SIG-M5 treated with dmso at 0.1 percent for 504 hours (cell line): ENCODE results near the gene ABHD18.
"Not testable (repeated sequence)": the region's sequence is repeated elsewhere in the genome, so short reads cannot be mapped to it uniquely, and the experiment has no call there.

ENCODE experiments used
- DNase-seq: peaks from one replicate; lab custom pipeline; 2025; ENCODE audit not compliant: unreplicated experiment; lab: John Stamatoyannopoulos, UW

The ABHD18 gene

DNA sequence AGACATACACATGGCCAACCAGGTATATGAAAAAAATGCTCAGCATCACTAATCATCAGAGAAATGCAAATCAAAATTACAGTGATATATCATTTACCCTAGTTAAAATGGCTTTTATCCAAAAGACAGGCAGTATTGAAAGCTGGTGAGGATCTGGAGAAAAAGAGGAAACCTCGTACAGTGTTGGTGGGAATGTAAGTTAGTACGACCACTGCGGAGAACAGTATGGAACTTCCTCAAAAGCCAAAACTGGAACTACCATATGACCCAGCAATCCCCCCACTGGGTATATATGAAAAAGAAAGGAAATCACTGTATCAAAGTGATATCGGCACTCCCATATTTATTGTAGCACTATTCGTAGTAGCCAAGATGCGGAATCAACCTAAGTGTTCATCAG lies 23.4 kb downstream of the ABHD18 start:
- DNase-seq, result no peak

DNA sequence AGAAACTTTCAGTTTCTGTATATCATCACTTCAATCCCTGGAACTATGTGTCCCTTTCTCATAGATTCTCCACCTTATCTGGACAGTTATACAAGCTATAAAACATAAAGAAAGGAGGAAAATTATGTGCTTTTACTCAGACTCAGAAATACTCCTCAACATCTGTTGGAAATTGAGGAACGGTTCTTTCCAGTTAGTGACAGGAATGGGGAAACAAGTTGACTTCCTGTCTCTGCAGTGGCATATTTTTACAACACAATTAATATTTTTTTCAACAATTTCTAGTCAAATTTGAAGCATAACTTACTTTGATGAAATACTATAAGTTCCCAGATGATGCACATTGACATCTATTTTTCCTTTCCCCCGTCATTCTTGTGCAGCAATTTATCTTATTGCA lies 27.9 kb downstream of the ABHD18 start:
- DNase-seq, result no peak

DNA sequence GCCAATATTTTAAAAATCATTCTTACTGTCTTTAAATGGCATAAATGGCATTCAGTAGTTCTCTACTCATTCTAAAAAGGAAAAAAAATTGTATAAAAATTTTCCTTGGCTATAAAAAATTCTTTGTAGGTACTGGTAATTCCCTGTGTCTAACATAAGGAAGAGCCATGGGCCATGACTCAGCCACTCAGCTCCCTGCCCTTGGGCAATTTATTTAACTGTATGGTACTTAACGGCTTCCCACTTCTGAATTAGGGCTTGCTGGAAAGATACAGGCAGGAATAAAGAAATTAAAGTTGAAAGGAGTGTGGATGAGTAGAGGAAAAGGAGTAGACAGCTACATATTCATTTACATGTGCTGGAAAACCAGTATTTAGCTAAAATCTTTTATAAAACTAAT lies 30.6 kb downstream of the ABHD18 start:
- DNase-seq, result no peak

DNA sequence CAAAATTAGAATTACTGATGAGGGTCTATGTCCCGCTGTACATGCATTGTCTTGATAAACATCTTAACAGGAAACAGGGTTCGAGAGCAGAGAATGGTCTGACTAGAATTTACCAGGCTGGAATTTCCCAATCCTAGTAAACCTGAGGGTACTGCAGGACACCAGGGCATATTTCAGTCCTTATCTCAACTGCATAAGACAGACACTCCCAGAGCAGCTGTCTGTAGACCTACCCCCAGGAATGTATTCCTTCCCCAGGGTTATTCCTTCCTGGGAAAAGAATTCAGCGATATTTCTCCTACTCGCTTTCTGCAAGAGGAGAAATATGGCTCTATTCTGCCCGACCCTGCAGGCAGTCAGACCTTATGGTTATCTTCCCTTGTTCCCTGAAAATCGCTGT lies 31.3 kb downstream of the ABHD18 start:
- DNase-seq, result not testable (repeated sequence)

DNA sequence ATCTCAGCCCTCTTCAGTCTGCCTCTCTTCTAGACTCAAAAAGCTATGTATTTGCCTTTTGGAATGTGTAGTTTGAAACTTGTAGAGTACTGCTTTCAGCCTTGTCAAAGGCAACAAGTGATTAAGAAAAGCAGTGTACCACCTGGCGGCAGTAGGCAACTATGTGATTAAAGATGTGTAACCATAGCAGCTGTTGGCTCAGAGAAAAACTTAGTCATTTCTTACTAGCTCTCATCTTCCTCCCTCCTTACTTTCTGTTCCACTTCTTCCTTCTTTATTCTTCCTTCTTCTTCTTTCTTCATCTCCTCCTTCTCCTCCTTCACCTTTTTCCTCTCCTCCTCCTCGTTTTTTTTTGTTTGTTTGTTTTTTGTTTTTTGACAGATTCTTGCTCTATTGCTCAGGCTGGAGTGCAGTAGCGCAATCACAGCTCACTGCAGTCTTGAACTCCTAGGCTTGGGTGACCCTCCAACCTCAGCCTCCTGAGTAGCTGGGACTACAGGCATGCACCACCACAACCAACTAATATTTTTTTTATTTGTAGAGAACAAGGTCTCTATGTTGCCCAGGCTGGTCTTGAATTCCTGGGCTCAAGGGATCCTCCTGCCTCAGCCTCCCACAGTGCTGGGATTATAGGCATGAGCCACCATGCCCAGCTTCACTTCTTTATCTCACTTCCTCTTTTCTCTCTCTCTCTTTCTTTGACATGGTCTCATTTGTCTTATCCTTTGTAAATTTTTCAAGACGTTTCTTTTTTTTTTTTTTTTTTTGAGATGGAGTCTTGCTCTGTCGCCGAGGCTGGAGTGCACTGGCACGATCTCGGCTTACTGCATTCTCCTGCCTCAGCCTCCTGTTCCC lies 32.6 kb downstream of the ABHD18 start:
- DNase-seq, result peak; percentile 84

DNA sequence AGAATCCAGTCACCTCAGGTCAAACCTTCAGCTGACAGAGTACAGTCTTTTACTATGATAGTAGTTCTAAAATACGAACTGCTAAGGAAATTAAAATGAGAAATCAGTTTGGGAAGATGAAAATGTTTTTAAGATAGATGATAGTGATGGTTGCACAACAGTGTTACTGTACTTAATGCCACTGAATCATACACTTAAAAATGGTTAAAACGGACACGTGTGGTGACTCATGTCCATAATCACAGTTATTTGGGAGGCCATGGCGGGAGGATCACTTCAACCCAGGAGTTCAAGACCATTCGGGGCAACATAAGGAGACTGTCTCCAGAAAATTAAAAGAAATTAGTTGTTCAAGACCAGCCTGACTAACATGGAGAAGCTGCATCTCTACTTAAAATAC lies 41.4 kb downstream of the ABHD18 start:
- no peak for DNase-seq

DNA sequence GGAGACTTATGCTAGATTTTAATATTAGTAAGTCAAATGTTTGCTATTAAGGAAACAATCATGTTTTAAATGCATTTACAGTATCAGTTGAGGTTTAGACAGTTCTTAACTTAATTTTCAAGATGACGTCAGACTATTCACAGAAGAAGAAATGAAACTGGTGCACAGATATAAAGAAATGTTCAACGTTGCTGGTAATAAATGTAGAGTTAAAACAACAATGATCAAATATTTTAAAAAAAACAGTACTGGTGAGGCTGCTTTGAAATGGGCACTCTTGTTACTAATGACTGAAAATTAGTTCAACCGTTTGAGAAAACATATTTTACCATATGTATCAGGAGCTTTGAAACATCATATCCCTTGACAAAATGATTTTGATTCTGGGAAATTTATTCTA lies 44.2 kb downstream of the ABHD18 start:
- no peak for DNase-seq

DNA sequence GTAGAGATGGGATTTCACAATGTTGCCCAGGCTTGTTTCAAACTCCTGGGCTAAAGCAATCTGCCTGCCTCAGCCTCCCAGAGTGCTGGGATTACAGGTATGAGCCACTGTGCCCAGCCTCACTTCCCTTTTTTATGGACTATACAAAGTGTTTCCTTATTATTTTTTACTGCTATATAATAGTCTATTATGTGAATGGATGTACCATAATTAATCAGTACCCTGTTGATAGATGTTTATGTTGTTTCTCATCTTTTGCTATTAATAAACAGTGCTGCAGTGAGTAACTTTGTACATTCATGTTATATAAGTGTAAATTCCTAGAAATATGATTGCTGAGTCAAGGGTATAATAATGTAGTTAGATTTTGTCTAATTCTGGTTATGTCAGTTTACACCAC lies 60.1 kb downstream of the ABHD18 start:
- no peak for DNase-seq

DNA sequence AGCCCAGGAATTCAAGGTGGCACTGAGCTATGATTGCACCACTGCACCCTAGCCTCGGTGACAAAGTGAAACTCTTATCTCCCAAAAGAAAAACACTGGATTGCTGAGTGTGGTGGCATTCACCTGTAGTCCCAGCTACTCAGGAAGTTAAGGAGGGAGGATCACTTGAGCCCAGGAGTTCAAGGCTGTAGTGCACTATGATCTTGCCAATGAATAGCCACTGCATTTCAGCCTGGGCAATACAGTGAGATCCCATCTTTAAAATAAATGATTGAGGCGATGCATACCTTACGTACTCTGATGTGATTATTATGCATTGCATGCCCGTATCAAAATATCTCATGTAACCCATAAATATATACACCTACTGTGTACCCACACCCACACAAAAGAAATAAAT lies 64.7 kb downstream of the ABHD18 start:
- no peak for DNase-seq

DNA sequence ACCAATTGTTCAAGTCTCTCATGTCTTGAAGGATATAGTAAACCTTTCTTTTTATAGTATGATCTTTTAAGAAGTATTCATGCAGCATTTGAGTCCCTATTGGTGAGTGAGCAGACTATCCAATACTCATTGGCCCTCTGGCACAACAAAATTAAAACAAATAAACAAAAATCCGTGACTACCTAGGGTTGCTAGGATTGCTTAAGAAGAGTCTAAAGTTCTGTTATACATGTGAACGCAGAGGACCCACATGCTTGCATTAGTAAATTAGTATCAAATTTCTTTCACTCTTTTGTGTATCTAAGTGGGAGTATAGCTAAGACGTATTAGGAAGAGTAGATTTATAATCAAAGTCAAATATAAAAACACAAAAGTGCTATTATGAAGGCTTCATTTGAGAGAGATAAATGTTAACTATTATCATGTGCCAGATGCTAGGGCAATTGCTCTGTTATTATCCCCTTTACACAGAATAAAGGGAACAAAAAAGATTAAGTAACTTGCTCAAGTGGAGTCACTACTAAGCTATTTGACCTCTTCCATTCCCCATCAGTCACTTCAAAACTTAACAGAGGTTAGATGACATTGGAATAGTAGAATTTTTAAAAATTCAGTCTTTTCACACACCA lies 66.7 kb downstream of the ABHD18 start:
- no peak for DNase-seq

DNA sequence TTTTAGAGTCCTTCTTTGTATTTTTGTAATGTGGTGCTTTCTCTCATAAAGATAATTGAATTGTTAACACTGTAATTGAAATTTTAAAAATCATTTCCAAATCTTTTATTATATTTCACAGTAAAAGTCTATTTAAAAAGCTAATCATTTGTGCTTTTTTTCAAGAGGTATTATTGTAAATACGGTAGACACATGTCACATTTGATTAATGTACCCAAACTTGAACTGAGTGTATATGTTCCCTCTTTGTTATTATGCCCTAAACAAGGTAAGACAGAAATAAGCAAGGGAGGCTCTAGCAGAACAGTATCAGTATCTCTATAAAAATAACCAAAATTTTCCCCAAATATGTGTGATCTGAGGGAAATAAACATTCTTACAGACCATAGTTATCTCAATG lies 74.4 kb downstream of the ABHD18 start:
- no peak for DNase-seq

DNA sequence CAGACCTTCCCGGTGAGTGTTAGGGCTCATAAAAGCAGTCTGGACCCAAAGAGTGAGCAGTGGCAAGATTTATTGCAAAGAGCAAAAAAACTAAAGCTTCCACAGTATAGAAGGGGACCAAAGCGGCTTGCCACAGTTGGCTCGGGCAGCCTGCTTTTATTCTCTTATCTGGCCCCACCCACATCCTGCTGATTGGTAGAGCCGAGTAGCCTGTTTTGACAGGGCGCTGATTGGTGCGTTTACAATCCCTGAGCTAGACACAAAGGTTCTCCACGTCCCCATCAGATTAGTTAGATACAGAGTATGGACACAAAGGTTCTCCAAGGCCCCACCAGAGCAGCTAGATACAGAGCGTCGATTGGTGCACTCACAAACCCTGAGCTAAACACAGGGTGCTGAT lies 81.8 kb downstream of the ABHD18 start:
- not testable (repeated sequence) for DNase-seq

DNA sequence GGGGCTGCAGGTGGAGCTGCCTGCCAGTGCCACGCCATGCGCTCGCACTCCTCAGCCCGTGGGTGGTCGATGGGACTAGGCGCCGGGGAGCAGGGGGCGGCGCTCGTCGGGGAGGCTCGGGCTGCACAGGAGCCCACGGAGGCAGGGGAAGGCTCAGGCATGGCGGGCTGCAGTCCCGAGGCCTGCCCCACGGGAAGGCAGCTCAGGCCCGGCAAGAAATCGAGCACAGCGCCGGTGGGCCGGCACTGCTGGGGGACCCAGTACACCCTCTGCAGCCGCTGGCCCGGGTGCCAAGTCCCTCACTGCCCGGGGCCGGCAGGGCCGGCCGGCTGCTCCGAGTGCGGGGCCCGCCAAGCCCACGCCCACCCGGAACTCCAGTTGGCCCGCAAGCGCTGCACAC lies 82.3 kb downstream of the ABHD18 start:
- not testable (repeated sequence) for DNase-seq

DNA sequence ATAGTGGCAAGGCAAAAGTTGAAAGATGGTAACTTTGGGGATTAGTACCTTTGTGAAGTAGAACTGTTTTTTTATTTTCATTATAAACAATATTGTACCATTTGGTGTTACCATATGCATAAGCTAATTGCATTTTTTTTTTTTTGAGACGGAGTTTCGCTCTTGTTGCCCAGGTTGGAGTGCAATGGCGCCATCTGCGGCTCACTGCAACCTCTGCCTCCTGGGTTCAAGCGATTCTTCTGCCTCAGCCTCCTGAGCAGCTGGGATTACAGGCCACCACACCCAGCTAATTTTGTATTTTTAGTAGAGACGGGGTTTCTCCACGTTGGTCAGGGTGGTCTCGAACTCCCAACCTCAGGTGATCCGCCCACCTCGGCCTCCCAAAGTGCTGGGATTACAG lies 86.0 kb downstream of the ABHD18 start:
- DNase-seq, result not testable (repeated sequence)

DNA sequence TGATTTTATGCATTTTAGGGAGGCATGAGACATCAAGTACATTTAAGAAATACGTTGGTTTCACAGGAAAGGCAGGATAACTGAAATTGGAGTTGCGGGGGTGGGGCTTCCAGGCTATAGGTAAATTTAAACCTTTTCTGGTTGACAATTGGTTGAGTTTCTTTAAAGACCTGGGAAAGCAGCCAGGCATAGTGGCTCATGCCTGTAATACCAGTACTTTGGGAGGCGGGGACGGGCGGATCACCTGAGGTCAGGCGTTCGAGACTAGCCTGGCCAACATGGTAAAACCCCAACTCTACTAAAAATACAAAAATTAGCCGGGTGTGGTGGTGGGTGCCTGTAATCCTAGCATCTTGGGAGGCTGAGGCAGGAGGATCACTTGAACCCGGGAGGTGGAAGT lies 89.7 kb downstream of the ABHD18 start:
- DNase-seq, result not testable (repeated sequence)

DNA sequence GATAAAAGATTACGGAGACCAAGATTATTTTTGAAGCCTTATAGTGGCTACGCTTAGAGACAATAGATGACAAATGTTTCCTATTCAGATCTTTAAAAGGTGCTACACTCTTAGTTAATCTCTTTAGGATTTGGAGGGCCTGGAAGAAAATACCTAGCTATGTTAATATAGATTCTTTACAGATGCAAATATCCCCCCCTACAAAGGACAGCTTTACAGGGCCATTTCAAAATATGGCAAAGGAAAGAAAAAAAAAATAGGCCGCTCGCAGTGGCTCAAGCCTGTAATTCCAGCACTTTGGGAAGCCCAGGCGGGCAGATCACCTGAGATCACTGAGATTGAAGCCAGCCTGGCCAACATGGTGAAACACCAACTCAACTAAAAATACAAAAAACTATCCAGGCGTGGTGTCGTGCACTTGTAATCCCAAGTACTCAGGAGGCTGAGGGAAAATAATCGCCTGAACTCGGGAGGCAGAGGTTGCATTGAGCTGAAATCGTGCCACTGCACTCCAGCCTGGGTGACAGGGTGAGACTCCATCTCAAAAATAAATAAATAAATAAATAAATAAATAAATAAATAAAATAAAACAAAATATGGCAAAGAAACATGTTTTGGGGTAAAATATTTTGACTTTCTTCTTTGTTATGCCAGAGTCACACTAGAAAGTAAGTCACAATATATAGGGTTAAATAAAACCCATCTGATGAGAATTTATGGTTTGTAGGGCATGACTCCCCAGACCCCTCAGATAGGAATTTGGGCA lies 90.4 kb downstream of the ABHD18 start:
- DNase-seq, result not testable (repeated sequence)

DNA sequence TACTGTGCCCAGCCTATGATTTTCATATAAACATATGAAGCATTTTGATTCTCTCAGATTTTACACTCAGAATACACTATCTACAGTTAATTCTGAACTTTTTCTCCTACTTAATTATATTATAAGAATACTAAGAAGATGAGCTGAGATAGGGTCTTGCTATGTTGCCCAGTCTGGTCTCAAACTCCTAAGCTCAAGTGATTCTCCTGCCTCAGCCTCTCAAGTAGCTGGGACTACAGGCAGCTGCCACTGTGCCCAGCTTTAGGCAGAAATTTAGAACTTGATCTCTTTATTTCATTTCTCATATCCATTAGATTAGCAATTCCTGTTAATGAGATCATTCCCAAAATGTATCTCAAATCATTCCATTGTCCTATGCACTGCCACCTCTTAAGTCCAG lies 91.2 kb downstream of the ABHD18 start:
- DNase-seq, result no peak

DNA sequence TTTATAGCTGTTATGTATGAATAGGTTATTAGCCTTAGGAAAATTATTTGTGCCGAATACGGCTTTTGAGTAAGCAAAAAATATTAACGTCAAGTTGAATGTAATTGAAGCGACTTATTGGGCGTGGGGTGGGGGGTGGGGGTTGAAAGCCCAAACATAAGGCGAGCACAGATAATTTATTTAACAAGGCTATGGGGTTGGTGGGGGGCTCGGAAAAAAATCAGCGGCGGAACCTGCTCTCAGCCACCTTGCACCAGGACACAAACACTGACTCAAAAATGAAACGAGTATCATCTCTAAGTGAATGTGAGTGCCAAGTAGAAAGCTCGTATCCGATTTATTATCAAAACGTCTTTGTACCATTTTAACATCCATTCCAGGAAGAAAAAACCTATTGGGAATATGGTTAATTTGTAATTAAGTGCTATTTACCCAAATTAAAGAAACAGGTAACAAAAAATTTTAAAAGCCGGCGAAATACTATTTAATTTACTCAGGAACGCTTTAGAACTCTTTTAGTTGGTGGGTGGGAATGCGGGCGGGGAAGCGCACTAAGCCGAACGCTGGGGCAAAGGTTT lies 95.0 kb downstream of the ABHD18 start:
- DNase-seq, result no peak

DNA sequence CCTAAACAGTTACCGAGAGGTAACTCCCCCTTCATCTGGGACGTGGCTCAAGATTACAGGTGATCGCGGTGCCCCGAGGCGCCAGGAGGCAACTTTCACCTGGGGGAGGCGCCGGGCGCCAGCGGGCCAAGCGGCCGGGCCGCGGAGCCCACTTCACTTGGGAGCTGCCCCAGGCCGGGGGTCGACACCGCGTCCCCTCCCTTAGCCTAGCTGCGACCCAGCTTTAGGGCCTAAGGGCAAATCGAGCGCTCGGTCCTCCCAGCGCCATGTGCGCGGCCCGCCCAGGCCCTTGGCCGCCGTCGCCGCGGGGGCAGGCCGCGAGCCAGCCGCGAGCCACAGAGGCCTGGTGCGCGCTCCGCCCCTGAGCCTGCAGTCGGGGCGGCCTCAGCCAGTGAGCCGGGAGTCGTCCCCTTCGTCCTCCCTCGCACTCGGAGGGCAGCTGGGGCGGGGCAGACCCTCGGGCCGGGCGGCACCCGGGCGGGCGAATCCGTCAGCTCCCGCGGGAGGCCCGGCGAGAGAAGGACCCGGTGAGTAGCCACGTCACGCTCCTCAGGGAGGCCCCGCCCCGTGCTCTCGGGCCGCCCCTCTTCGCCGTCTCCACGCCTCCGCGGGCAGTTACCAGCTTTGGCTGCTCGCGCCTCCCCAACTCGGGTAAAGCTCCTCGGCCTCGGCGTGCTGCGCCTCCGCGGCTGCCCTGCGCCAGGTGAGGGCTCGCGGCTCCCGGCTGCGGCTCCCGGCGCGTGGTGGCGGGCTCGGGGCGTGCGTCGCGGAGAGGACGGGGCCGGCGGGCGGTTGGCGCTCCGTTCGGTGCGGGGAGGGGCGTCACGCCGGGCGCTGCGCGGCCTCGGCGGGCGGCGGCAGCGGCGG lies 95.7 kb downstream of the ABHD18 start, which contains the start of gene LARP1B:
TSS of gene LARP1B (plus strand) at position 614 of the 867 bp plus-strand sequence. CDS start 13,640 bp downstream, outside the sequence.
- peak; percentile 88 for DNase-seq
